Fibroblast of lung (primary cell): Measurements from ENCODE around the gene MICAL2.

Experiments used
- EZH2 ChIP-seq: IDR thresholded peaks from 2 replicates; pipeline ENCODE4 v1.5.1; 2012; ENCODE audit warnings: low read length, control low read depth, mild to moderate bottlenecking; ENCODE audit errors: missing control alignments
- TF ChIP-seq, protein P1 (sequence below), 2 donors: IDR thresholded peaks in 1 of 2; conservative IDR thresholded peaks in 1 of 2; 1 replicate in 1 of 2; 2 replicates in 1 of 2; pipeline ENCODE4 v1.5.1; 2011 to 2012; ENCODE audit warnings: low read length in 2 of 2, control low read depth in 1 of 2, inconsistent platforms in 1 of 2, low read depth in 1 of 2, mild to moderate bottlenecking in 1 of 2

DNA sequence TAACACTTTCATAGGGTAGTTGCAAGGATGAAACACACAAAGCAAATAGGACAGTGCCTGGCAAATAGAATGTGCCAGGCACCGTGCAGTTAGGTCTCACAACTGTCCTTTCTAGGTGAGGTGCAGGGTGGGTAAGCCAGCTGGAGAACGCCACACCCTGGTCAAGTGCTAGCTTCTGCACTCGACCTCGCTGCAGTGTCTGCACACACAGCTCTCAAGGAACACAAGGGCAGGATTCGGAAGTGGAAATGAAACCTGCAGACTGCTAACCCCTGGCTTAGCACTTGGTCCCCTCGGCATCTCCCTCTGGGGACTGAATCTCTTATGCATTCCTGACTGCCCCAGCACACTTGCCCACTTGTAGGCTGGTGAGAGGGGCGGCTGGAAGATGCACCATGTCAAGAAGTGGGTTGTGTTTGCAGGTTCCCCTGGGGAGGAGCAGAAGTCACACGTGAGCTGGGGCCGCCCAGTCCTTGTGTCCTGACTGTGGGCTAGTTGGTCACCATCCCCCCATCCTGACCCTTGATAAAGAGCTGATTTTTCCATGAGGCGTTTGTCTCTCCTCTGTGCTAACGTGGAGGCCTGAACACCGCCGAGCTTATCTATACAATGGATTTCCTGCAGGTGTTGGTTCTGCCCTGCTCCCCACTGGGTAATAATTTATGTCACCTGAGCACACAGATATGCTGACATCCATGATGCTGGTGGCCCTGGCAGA, 89.0 kb downstream of the MICAL2 start:
- TF ChIP-seq, protein P1, sequence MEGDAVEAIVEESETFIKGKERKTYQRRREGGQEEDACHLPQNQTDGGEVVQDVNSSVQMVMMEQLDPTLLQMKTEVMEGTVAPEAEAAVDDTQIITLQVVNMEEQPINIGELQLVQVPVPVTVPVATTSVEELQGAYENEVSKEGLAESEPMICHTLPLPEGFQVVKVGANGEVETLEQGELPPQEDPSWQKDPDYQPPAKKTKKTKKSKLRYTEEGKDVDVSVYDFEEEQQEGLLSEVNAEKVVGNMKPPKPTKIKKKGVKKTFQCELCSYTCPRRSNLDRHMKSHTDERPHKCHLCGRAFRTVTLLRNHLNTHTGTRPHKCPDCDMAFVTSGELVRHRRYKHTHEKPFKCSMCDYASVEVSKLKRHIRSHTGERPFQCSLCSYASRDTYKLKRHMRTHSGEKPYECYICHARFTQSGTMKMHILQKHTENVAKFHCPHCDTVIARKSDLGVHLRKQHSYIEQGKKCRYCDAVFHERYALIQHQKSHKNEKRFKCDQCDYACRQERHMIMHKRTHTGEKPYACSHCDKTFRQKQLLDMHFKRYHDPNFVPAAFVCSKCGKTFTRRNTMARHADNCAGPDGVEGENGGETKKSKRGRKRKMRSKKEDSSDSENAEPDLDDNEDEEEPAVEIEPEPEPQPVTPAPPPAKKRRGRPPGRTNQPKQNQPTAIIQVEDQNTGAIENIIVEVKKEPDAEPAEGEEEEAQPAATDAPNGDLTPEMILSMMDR (conservative IDR thresholded peaks at IDR 0.05 in 1 of 2, IDR thresholded peaks at IDR 0.05 in 1 of 2; ENCODE audit: low read depth in 1 of 2, low read length in 2 of 2): no peak
- TF ChIP-seq EZH2: no peak
